K562 (cell line): ENCODE measurements around the gene KLHL29. TPM values are rescaled to one million over a fixed set of nuclear protein-coding genes. Genes with fewer than 3 reads are reported as not detected.

Experiments used
- ATAC-seq: fragments of 200-7000 bp; cut with Tn5 transposase; 3 replicates; pipeline ENCODE4 v1.9.1; 2020; ENCODE audit warnings: moderate library complexity
- BruUV-seq: library from RNA; stranded (reverse); fragments of 400-500 nt; replicated peaks from 2 replicates; lab custom pipeline; 2021; lab: Mats Ljungman, UMichigan
- CTCF ChIA-PET: fragments of 300-600 bp; formaldehyde crosslinking; extraction: SDS; loops from one replicate; lab custom pipeline; 2021; ENCODE audit warnings: low intra/inter-chr PET ratio; lab: Yijun Ruan, JAX
- POLR2A ChIA-PET: fragments of 300-600, 350-650 bp; sonication (Branson Sonifier 250); formaldehyde crosslinking; extraction: SDS; loops from one replicate; lab custom pipeline; 2021; ENCODE audit warnings: antibody characterized with exemption, inconsistent platforms; lab: Yijun Ruan, JAX
- DNase-seq, 4 experiments: peaks; one replicate each; pipeline versions ENCODE4 v3.0.0 to v3.0.0-alpha.2; 2011 to 2018; ENCODE audit warnings: low spot score in 3 of 4, mixed read lengths in 3 of 4; ENCODE audit errors: extremely low read depth in 1 of 4
- FAIRE-seq: peaks from 2 replicates; lab custom pipeline; 2011; peaks lifted over from hg19 to GRCh38; lab: Jason Lieb, UNC
- H2AFZ ChIP-seq: 2 replicates; pipeline ENCODE4 v1.6.0; 2011; ENCODE audit warnings: low read depth, low read length, control low read depth, inconsistent platforms
- H3K27ac ChIP-seq: fragments of 200-600 bp; 3 replicates; pipeline ENCODE4 v1.8.0; 2011; ENCODE audit warnings: low read depth, mild to moderate bottlenecking, control low read depth, inconsistent platforms, low read length, moderate library complexity, mixed read lengths; ENCODE audit errors: extremely low read depth
- H3K27me3 ChIP-seq, 2 experiments: fragments of 300-600 bp in 1 of 2; 2 replicates in 1 of 2; 3 replicates in 1 of 2; pipeline versions ENCODE4 v1.6.0 to v1.8.0; 2011; ENCODE audit warnings: inconsistent platforms in 2 of 2, low read length in 2 of 2, mild to moderate bottlenecking in 1 of 2, mixed read lengths in 1 of 2, moderate library complexity in 1 of 2; ENCODE audit not compliant: control insufficient read depth in 2 of 2, insufficient read depth in 2 of 2
- H3K36me3 ChIP-seq: fragments of 300-600 bp; 3 replicates; pipeline ENCODE4 v1.8.0; 2011; ENCODE audit warnings: mild to moderate bottlenecking, low read length, inconsistent platforms; ENCODE audit not compliant: control insufficient read depth, insufficient read depth
- H3K4me1 ChIP-seq, 2 experiments: fragments of 200-600 bp in 1 of 2; replicated peaks in 1 of 2; 2 replicates in 1 of 2; 3 replicates in 1 of 2; pipeline versions ENCODE4 v1.5.1 to v1.8.0; 2011; ENCODE audit warnings: inconsistent platforms in 2 of 2, low read length in 2 of 2, mild to moderate bottlenecking in 1 of 2, mixed read lengths in 1 of 2, moderate library complexity in 1 of 2; ENCODE audit not compliant: control insufficient read depth in 2 of 2, insufficient read depth in 2 of 2
- H3K4me2 ChIP-seq: 2 replicates; pipeline ENCODE4 v1.6.1; 2011; ENCODE audit warnings: low read length, control low read depth, inconsistent platforms, mixed read lengths; ENCODE audit not compliant: insufficient read depth
- H3K4me3 ChIP-seq: fragments of 200-600 bp; sonication (generic), shearing (Covaris generic); 2 replicates; pipeline ENCODE4 v1.5.1; 2016; ENCODE audit warnings: control low read depth, inconsistent platforms
- H3K79me2 ChIP-seq: fragments of 200-600 bp; 3 replicates; pipeline ENCODE4 v1.8.0; 2011; ENCODE audit warnings: low read length, inconsistent platforms; ENCODE audit not compliant: control insufficient read depth, insufficient read depth
- H3K9ac ChIP-seq, 2 experiments: 2 replicates each; pipeline versions ENCODE4 v1.6.0 to v1.6.1; 2011; ENCODE audit warnings: low read depth in 2 of 2, low read length in 2 of 2, control low read depth in 1 of 2, inconsistent platforms in 1 of 2, mild to moderate bottlenecking in 1 of 2, mixed read lengths in 1 of 2; ENCODE audit not compliant: insufficient read depth in 1 of 2
- H3K9me1 ChIP-seq: one replicate; pipeline ENCODE4 v1.6.0; 2011; ENCODE audit warnings: inconsistent platforms, mild to moderate bottlenecking, low read length, moderate library complexity; ENCODE audit not compliant: control insufficient read depth, insufficient read depth
- H3K9me3 ChIP-seq: replicated peaks from 2 replicates; pipeline ENCODE4 v1.5.1; 2011; ENCODE audit warnings: low read depth, low read length, inconsistent platforms; ENCODE audit not compliant: control insufficient read depth, insufficient read depth
- H4K20me1 ChIP-seq: replicated peaks from 2 replicates; pipeline ENCODE4 v1.6.1; 2011; ENCODE audit warnings: low read length, inconsistent platforms, mixed read lengths; ENCODE audit not compliant: control insufficient read depth, insufficient read depth
- BRF1 ChIP-seq: IDR thresholded peaks from 3 replicates; pipeline ENCODE4 v1.6.1; 2011; ENCODE audit warnings: borderline replicate concordance, mild to moderate bottlenecking; ENCODE audit not compliant: insufficient read length; ENCODE audit errors: extremely low read depth
- EGR1 ChIP-seq: fragments of 450-650 bp; conservative IDR thresholded peaks from 2 replicates; pipeline ENCODE4 v1.6.1; 2017; ENCODE audit warnings: mild to moderate bottlenecking
- PHF20 ChIP-seq: fragments of 450-650 bp; IDR thresholded peaks from 2 replicates; pipeline ENCODE4 v1.6.1; 2018; ENCODE audit not compliant: partially characterized antibody
- SLC30A9 ChIP-seq: fragments of 250-450 bp; sonication (Bioruptor Pico); IDR thresholded peaks from 2 replicates; pipeline ENCODE4 v1.8.0; 2022; ENCODE audit warnings: mild to moderate bottlenecking, moderate library complexity
- ZNF239 ChIP-seq: fragments of 250-450 bp; sonication (Bioruptor Pico); IDR thresholded peaks from 2 replicates; pipeline ENCODE4 v1.4.0; 2020; ENCODE audit warnings: mild to moderate bottlenecking
- ZNF507 ChIP-seq: conservative IDR thresholded peaks from 2 replicates; pipeline ENCODE4 v1.6.1; 2017; ENCODE audit warnings: missing genetic modification characterization, missing compliant biosample characterization
- WGBS: fragments of 100-300 bp; shearing (Covaris generic); methylation state at CpG from one replicate; pipeline ENCODE4 v1.1.6; 2016; ENCODE audit warnings: low coverage, mixed read lengths; ENCODE audit not compliant: insufficient coverage; ENCODE audit errors: missing lambda C conversion rate; 5-methylcytosine and 5-hydroxymethylcytosine counted together
- in situ Hi-C: fragments of 300-500 bp; cut with MboI; formaldehyde crosslinking; loops from 4 replicates; pipeline ENCODE4 v1.15.0; 2018; ENCODE audit warnings: inconsistent platforms, mixed read lengths
- intact Hi-C: fragments of 100-400 bp; cut with micrococcal nuclease; formaldehyde crosslinking; loops from 2 replicates; pipeline ENCODE4 v1.14.2; 2022
- polyA plus RNA-seq, 8 experiments: library from polyadenylated mRNA; depleted of rRNA in 4 of 8; stranded (reverse) in 5 of 8; unstranded in 3 of 8; fragments of >200 nt; fragmentation: Nextera tagmentation in 2 of 8; fragmentation: Illumina TruSeq in 1 of 8; extraction: Ambion mirVana in 2 of 8; extraction: Trizol in 1 of 8; gene quantifications; 2 replicates each; pipeline versions ENCODE4 v1.2.1 to v1.2.3, GENCODE V29; 2011 to 2014; ENCODE audit warnings: inconsistent platforms in 1 of 8, missing spikeins in 1 of 8
- total RNA-seq, 7 experiments: library from RNA; depleted of rRNA in 6 of 7; stranded (reverse); fragments of >200 nt in 6 of 7; fragmentation: Illumina TruSeq in 2 of 7; extraction: Trizol in 2 of 7; gene quantifications; 2 replicates each; pipeline versions ENCODE4 v1.2.1 to v1.2.3, GENCODE V29; 2011 to 2021; ENCODE audit warnings: low replicate concordance in 1 of 7
- TF ChIP-seq, protein P1 (sequence below): fragments of 250-450 bp; sonication (Bioruptor Pico); IDR thresholded peaks from 2 replicates; pipeline ENCODE4 v1.8.0; 2021; ENCODE audit warnings: mild to moderate bottlenecking, moderate library complexity
- TF ChIP-seq, protein P2 (sequence below): fragments of 450-650 bp; formaldehyde crosslinking; IDR thresholded peaks from 2 replicates; pipeline ENCODE4 v1.4.0; 2020; ENCODE audit warnings: mild to moderate bottlenecking, moderate library complexity
- TF ChIP-seq, protein P3 (sequence below): fragments of 250-450 bp; sonication (Bioruptor Pico); IDR thresholded peaks from 2 replicates; pipeline ENCODE4 v1.5.0; 2020; ENCODE audit warnings: mild to moderate bottlenecking, borderline replicate concordance

The KLHL29 gene
- total and polyA plus RNA-seq, 9 of the 15 experiments (the other 6 are each of a cell fraction or from before 2014, with no cell fraction given): 0.03 to 0.31 (median 0.08) TPM; not detected in 1

DNA sequence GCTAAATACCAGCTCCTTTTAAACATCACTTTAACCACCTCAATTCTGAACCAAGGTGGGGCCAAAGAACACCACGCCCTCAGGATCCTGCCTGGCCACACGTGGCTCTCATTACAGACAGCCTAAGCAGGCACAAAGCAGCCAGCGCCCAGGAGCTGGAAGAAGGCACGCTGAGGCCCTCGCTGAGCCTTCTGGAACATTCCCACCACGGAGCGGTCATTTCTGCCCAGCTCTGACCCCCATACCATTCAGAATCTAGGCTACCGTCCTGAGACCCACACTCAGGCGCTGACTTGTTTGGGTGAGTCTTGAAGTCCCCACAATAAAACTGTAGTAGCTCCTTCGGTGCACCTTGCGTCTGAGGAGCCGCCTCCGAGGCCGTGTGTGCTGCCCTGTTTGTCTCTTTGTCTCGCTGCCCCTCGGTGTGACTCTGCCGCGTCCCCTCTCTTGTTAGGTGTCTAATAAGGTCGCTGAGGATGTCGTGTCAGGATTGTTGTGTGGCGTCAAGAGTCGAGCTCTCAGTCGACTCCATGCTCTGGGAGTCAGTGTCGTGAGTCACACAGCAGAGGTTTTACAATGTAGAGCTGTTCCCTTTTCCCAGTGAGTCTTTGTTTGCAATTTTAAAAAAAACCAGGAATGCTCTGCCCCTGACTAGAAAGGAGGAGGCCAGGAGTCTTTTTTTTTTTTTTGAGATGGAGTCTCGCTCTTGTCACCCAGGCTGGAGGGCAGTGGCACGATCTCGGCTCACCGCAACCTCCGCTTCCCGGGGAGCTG lies 242.4 kb downstream of the KLHL29 start (continued):
- TF ChIP-seq, protein P1, sequence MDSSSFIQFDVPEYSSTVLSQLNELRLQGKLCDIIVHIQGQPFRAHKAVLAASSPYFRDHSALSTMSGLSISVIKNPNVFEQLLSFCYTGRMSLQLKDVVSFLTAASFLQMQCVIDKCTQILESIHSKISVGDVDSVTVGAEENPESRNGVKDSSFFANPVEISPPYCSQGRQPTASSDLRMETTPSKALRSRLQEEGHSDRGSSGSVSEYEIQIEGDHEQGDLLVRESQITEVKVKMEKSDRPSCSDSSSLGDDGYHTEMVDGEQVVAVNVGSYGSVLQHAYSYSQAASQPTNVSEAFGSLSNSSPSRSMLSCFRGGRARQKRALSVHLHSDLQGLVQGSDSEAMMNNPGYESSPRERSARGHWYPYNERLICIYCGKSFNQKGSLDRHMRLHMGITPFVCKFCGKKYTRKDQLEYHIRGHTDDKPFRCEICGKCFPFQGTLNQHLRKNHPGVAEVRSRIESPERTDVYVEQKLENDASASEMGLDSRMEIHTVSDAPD (CRISPR knock-in tag): no peak
- TF ChIP-seq, protein P2, sequence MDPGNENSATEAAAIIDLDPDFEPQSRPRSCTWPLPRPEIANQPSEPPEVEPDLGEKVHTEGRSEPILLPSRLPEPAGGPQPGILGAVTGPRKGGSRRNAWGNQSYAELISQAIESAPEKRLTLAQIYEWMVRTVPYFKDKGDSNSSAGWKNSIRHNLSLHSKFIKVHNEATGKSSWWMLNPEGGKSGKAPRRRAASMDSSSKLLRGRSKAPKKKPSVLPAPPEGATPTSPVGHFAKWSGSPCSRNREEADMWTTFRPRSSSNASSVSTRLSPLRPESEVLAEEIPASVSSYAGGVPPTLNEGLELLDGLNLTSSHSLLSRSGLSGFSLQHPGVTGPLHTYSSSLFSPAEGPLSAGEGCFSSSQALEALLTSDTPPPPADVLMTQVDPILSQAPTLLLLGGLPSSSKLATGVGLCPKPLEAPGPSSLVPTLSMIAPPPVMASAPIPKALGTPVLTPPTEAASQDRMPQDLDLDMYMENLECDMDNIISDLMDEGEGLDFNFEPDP: no peak

DNA sequence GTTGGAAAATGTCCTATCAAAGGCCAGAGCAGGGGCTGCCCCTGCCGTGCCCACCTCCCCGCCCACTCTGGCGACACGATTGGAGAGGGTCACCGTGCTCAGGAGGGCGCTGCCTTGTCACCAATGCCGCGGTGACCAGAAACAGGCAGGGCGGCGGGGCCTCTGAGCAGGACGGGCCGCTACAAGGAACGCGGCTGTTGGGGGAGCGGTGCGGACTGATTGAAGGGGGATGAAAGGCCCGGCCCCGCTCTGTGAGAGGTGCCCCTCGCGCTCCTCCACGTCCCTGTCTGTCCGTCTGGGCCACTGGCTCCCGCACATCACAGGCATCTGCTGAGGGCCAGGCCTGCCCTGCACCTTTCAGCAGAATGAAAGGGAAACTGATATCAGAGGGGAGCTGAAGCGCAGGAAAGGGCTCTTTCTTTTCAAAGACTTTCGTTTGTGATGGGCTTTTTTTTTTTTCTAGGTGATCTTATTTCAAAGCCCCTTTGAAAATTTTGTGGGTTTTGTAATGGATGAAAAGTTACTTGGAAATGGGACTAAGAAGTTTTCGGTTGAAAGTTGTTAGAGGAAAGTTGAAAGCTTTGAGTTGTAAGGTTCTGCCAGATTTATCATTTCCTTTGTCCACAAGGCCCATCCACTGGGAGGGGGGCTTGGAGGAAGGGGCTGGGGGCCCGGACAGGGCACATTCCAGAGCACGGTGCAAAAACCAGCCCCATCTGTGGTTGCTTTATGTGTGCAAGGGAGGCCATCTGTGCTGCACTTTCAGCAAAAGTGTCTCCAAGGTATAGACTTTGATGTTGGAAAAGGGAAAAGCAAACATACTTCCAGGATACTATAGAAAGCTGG lies 244.2 kb downstream of the KLHL29 start:
- CTCF ChIA-PET: no interaction called here
- intact Hi-C loops: no loop called here
- FAIRE-seq: no peak

More for the DNA sequence above, 244.2 kb downstream of the KLHL29 start:
- TF ChIP-seq SLC30A9 (CRISPR knock-in tag) (no peak), ZNF239 (CRISPR knock-in tag) (no peak), PHF20 (no peak), BRF1 (no peak), EGR1 (no peak), ZNF507 (tag) (no peak)
- TF ChIP-seq, protein P3, sequence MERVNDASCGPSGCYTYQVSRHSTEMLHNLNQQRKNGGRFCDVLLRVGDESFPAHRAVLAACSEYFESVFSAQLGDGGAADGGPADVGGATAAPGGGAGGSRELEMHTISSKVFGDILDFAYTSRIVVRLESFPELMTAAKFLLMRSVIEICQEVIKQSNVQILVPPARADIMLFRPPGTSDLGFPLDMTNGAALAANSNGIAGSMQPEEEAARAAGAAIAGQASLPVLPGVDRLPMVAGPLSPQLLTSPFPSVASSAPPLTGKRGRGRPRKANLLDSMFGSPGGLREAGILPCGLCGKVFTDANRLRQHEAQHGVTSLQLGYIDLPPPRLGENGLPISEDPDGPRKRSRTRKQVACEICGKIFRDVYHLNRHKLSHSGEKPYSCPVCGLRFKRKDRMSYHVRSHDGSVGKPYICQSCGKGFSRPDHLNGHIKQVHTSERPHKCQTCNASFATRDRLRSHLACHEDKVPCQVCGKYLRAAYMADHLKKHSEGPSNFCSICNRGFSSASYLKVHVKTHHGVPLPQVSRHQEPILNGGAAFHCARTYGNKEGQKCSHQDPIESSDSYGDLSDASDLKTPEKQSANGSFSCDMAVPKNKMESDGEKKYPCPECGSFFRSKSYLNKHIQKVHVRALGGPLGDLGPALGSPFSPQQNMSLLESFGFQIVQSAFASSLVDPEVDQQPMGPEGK: no peak
- Histone ChIP-seq H3K9me1 (no peaks in the 10 kb centered on the region), H2AFZ (no peak overlapping the region), H3K9me3 (peaks cover 2% of the 10 kb centered on the region; the same call in 1 of the 2 replicates), H3K4me3 (no peak overlapping the region), H3K79me2 (no peaks in the 10 kb centered on the region), H3K36me3 (no peaks in the 10 kb centered on the region), H4K20me1 (no peaks in the 10 kb centered on the region), H3K27me3 (peaks cover 32 to 81% of the 10 kb centered on the region in 2 experiments), H3K9ac (no peak overlapping the region), H3K4me2 (no peak overlapping the region), H3K4me1 (peaks cover 0 to 9% of the 10 kb centered on the region in 2 experiments; a peak in 2 of 5 replicates), H3K27ac (no peak overlapping the region)
- no peak for DNase-seq
- WGBS: 3% methylated on average over 28 of the region's 28 CpGs
- ATAC-seq: peak; percentile 33; the same call in 2 of the 3 replicates
- in situ Hi-C loops: no loop called here
- BruUV-seq: no TSS peak
- POLR2A ChIA-PET: interaction anchor here (0.8 kb wide), 1 partner anchor 10 kb away, joined by 4 read pairs; no protein-coding TSS in a partner anchor
